Stimulated activated CD4-positive, alpha-beta T cell treated with anti-CD3 and anti-CD28 coated beads, Interleukin-1b, Interleukin-23, amount 100 ng/mL, for 24 hours (primary cell): ENCODE data around the gene KLHDC1.
"Not testable (repeated sequence)": the region's sequence is repeated elsewhere in the genome, so short reads cannot be mapped to it uniquely, and the experiment has no call there.

Experiments used
- DNase-seq, 4 experiments: peaks; one replicate each; pipeline ENCODE4 v3.0.0-alpha.2; 2020; ENCODE audit warnings: low read depth in 4 of 4, low spot score in 1 of 4

Gene KLHDC1

DNA sequence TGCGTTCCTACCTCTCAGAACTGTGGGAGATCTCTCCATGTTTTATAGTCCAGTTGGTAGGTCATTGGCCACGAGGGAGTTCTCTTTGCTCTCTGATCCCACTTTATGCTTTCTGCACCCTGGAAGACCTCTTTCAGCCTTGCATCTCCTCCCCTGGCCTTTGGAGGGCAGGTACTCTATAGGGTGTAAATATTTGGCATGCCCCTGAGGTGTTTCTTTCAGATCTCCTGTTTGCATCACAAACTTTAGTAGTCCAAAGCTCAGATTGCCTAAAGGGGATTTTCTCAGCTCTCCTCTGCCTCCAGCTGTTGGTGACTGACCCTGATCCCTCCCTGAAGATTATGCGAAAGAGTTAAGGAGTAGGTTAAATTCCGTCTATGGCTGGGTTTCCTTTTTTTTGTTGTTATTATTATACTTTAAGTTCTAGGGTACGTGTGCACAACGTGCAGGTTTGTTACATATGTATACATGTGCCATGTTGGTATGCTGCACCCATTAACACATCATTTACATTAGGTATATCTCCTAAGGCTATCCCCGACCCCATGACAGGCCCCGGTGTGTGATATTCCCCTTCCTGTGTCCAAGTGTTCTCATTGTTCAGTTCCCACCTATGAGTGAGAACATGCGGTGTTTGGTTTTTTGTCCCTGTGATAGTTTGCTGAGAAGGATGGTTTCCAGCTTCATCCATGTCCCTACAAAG lies 29.0 kb downstream of the KLHDC1 start:
- DNase-seq = not testable (repeated sequence)

DNA sequence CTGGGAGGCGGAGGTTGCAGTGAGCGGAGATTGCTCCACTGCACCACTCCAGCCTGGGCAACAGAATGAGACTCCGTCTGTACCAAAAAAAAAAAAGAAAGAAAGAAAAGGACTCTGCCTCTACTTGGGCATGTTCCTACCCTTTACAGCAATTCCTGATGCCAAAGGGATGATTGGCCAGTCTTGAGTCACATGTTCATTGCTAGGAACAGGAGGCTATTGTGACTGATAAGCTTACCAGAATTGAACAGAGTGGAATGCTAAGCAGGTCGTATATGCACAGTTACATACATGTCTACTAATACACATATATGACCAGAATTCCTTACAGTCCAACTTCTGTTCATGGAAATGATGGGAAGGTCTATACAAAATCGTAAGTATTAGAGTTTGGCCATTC lies 34.3 kb downstream of the KLHDC1 start:
- DNase-seq = no peak

DNA sequence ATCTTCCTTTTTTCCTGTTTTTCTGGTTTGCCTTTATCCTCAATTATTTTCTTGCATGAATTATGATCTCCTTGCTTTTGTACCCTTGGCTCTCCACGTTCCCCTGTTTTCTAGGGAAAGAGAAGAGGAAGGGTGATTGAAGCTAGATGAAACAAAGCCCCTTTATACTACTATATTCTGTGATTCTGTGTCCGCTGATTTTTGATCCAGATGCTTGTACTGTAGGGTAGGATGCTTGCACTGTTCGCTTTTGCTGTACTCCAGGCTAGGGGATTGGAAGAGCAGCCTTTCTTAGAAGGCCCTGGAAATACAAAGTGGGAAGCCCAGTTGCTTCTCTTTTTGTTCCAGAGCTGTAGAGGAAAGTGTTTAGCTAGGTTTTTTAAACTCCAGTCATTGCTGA lies 40.0 kb downstream of the KLHDC1 start:
- no peak for DNase-seq

DNA sequence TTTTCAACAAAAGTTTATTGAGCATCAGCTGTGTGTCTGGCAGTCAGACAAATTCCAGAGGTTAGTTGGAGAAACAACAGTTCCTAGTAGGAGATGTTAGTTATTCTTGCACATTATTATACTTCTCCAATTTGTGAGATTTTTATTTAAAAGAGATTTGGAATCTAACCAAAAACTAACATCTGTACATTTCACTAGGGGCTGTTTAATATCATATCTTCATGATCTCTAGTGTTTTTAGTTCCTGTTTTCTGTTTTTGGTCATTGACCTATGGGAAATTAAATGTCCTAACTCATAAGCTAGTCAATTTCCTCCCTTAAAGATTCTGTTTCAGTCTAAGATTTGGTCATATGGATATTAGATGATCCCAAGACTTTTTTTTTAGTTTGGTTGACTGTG lies 40.9 kb downstream of the KLHDC1 start:
- DNase-seq = no peak

DNA sequence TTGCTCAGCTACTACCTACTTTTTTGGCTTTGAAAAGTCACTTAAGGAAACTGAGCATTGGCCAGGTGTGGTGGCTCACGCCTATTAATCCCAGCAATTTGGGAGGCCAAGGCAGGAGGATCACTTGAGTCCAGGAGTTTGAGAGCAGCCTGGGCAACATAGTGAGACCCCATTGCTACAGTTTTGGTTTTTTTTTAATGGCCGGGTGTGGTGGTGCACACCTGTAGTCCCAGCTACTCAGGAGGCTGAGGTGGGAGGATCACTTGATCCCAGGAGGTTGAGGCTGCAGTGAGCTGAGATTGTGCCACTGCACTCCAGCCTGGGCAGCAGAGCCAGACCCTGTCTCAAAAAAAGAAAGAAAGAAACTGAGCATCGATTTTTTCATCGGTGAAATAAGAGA lies 42.7 kb downstream of the KLHDC1 start:
- DNase-seq = not testable (repeated sequence)

DNA sequence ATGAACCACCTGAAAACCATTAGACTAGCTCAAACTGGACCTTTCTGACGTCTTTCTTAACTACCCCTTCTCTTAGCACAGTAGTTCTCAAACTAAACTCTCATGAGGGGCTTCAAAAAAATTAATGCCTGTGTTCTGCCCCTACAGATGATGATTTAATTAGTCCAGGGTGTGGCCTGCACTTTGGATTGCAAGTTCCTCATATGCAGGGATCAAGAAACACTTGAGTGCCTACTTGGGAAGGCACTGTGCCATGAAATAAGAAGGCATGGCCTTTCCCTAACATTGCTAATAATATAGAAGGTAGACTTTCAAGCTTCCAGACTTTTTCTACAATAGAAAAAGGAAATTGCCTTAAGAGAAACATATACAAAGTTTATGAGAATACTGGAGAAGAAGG lies 52.3 kb downstream of the KLHDC1 start:
- no peak for DNase-seq

DNA sequence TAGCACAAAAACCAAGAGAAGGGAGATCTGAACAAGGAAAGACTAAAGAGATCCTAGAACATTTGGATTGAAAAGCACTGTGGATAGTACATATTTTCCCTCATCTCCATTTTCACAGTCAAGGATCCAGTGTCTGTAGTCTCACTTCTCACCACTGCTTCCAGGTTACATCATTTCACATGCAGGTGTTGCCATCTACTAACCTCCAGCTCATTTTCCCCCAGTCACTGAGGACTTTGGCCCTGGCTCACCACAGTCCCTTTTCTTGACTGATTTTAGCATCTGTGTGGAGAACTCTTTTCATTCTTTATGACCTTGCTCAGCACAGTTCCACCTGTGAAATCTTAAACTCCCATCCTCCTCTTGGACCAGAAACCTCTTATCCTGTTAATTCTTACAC lies 53.6 kb downstream of the KLHDC1 start:
- DNase-seq = not testable (repeated sequence)

DNA sequence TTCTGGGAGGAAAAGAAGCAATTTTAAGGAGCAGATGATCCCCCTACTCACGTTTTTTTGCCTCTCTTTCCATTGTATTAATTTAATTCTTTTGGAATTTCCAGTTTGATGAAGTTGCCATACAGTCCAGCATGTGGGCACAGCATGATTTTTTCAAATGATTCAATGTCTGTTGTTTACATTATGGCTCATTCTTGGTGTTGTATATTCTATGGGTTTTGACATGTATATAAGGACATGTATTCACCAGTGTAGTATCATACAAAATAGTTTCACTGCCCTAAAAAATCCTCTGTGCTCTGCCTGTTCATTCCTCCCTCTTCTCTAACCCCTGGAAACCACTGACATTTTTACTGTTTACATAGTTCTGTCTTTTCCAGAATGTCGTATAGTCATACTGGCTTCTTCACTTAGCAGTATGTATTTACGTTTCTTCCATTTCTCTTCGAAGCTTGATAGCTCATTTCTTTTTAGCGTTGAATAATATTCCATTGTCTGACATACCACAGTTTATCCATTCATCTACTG lies 61.7 kb downstream of the KLHDC1 start:
- DNase-seq = no peak

DNA sequence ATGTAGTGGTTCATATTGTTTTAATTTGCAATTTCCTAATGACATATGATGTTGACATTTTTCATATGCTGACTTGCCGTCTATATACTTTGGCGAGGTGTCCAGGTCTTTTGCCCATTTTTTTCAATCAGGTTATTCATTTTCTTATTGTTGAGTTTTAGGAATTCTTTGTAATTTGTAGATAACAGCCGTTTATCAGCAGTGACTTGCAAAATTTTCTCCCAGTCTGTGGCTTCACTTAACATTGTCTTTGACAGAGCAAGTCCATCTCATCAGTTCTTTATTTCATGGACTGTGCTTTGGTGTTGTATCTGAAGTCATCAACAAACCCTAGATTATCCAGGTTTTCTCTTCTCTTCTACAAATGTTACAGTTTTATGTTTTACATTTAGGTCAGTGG lies 62.5 kb downstream of the KLHDC1 start:
- DNase-seq = no peak

DNA sequence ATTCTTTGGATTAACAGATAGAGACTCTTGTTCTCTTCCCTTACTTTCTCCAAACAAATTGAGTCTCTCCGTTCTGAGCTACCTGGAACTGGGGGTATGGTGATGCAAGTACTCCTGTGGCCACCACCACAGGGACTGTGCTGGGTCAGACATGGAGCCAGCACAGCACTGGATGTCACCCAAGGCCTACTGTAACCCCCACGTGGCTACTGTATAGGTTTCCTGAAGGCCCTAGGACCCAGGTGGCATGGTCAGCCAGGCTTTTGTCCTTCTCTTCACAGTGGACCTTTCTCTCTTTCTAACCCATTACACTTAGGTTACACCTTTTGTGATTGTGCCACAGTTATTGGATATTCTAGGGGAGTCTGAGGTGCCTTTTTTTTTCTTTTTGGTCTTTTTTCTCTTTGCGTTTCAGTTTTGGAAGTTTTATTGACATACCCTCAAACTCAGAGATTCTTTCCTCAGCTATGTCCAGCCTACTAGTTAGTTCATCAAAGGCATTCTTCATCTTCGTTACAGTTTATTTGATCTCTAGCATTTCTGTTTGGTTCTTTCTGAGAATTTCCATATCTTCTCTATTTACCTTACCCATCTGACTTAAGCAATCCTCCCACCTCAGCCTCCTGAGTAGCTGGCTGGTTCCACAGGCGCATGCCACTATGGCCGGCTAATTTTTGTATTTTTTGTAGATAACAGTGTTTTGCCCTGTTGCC lies 69.1 kb downstream of the KLHDC1 start:
- DNase-seq = no peak

DNA sequence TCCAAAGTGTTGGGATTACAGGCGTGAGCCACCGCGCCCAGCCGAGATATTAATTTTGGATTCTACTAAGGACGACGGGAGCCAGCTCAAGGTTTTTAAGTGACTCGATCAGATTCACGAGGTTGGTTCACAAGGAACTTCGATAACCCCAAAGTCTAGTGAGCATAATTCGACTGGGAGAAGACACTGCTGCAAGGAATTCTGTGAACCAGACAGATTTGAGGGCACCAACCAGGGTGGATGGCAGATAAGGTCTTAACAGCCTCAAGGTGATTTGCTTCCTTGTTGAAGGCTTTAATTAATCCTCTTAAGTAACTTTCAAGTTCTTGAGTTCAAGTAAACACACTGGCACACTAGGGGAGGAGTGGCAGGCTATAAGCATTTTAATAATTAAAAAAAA lies 73.9 kb downstream of the KLHDC1 start:
- DNase-seq = no peak

DNA sequence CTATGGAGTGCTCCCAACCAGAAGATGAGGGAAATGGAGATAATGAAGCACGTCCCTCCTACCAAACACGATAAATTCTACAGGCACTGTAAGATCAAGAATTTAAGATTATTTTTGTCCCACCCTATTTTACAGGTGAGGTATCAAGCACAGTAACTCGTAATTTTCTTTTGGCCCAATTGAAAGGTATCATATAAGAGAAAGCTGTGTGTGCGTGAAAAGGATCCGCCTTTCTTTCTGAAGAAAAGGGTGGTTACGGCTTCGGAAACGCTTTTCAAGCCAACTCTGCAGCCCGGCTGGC lies 74.3 kb downstream of the KLHDC1 start:
- no peak for DNase-seq

DNA sequence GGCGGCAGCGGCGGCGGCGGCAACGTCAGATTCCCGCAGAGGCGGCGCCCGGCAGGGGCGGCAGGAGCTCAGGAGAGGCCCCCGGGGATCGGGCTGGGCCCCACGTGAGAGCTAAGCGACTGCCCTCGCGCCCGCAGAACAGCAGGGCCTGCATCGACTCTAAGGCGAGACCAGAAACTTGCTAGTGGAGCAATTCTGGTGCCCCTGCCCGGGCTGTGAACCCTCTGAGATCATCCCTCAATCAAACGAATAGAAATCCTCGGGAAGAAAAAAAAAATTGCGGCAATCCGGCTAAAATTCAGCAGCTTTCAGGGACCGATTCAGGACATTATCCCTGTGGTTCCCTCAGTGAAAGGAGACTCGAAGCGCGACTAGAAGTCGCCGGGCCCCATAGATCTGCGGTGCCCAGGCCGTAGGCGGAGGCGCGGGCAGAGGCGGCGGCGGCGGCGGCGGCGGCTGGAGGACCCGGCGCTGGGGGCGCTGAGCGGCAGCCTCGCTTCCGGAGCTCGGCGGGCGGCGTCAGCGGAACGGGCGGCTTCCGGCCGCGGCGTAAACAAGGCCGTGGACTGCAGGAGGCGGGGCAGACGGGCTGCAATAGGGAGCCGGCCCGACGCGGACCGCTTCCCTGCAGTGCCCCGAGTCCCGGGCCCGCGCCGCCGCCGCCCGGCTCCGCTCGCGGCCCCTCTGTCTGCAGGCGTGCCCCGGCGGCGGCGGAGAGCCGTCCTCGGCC lies 74.8 kb downstream of the KLHDC1 start, which contains the start of gene KLHDC2:
Gene KLHDC2, plus strand, starts transcription at position 583 of the 730 bp plus-strand sequence. CDS start 316 bp downstream, outside the sequence.
- peak; percentile 69 to 85 (median 74) for DNase-seq

DNA sequence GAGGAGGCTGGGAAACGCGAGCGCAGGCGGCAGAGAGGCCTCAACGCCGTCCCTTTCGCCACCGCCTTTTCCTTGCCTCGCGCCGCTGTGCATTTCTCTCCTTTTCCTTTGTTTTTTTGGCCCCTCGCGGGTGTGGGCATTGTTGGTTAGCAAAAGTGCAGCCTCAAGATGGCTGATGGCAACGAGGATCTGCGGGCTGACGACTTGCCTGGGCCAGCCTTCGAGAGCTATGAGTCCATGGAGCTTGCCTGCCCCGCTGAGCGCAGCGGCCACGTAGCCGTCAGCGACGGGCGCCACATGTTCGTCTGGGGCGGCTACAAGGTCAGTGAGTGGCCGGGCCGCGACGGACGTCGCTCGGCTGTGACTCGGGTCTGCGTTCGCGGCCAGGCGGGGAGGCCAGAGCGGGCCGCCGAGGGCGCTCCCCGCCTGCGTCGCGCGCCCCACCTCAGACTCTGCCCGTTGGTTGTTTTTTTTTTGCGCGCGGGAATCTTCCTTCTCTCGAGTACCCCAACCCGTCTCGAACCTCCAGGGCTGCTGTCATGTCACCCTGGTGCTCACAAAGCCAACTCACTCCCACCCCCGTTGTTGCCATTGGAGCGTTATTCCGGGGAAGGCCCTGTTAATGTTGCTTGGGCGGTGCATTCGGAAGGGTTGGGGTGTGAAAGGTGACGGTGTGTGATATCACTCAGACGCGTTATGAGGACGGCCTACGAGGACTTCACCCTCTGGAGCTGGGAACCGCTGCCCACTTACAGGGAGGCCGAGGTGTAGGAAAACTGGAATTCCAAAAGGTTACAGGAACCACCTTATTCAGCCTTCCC lies 75.6 kb downstream of the KLHDC1 start:
- peak; percentile 47 to 65 (median 55) for DNase-seq

DNA sequence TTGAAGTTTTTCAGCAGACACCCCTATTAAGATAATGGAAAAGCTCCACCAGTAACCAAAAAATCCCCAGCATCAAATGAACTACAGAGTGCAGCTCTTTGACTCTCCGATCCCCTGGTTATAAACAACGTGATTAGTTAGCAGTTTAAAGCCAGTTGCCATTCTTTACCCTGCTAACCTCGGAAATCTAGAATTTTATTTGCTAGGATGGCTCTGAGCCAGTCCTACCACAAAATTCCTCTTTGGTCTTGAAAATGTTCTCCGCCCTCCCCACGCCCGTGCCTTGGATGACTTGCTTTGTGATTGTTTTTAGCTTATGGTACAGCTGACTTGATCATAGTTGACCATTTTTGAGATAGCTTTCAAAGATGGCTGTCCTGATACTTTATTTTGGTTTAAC lies 76.3 kb downstream of the KLHDC1 start:
- DNase-seq = no peak

DNA sequence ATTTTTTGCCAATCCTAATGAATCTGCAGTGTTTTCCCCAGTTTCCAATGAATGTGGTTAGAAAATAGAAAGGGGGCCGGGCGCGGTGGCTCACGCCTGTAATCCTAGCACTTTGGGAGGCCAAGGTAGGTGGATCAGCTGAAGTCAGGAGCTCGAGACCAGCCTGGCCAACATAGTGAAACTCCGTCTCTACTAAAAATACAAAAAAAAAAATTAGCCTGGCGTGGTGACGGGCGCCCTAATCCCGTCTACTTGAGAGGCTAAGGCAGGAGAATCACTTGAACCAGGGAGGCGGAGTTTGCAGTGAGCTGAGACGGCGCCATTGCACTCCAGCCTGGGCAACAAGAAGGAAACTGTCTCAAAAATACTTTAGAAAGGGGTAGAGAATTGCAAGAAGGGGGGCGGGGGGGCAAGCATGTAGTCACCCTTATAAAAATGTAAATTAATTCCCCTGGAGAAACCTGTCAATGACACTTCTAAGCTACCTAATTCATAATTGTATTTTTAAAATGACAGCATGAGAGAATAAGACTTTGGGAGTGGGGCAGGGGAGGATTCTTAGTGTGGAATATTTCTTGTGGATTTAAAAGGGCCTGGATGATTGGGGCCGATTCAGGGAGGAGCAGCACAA lies 76.8 kb downstream of the KLHDC1 start:
- no peak for DNase-seq

DNA sequence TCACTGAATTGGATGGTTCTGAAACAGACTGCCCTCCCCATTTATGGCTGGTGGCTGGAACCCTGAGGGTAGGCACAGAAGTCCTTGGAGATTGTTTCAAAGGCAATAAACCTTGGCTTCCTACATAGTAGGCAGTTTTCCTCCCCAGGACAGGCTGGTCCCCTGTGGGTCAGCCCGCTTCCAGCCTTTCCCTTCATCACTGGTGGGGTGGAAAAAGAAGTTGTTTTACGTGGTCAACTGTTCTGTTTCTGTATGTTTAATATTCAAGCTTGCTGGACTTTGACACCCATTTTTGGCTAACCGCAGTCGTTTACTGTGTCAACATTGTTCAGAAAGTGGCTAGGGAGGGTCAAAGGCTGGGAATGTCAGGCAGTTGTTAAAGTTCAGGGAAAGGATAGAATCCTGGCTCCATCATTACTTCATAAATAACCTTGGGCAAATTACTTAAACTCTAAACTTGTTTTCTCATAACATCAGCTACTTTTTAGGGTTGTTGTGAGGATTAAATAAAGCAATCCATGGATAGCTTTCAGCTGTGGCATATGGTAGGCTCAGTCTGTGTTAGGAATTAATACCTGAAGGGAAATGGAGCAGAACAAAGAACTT lies 77.4 kb downstream of the KLHDC1 start:
- no peak for DNase-seq

DNA sequence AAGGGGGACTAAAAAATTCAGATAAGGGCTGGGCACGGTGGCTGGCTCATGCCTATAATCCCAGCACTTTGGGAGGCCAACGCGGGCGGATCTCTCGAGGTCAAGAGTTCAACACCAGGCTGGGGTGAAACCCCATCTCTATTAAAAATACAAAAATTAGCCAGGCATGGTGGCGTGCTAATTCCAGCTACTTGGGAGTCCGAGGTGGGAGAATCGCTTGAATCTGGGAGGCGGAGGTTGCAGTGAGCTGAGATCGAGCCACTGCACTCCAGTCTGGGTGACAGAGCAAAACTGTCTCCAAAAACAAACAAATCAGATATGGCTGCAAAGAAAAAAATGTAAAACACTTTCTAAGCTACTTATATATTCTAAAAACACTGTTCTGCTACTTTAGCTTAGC lies 78.8 kb downstream of the KLHDC1 start:
- DNase-seq = not testable (repeated sequence)

DNA sequence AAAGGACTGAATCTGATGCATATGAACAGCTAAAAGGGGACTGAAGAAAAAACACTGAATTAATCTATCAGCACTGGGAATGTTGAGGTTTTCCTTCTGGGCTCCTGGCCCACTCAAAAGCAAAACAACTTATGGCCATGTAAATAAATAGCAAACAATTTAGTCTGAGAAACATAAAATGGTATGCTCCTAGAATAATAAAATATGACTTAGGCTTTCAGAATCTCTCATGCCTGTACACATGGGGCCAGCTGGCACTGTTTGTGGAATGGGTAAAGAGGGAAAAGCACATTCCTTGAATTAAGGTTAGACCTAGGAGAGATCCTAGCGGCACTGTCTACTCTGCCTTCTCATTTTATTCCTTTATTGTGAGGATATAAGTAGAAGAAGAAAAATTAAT lies 81.2 kb downstream of the KLHDC1 start:
- no peak for DNase-seq

DNA sequence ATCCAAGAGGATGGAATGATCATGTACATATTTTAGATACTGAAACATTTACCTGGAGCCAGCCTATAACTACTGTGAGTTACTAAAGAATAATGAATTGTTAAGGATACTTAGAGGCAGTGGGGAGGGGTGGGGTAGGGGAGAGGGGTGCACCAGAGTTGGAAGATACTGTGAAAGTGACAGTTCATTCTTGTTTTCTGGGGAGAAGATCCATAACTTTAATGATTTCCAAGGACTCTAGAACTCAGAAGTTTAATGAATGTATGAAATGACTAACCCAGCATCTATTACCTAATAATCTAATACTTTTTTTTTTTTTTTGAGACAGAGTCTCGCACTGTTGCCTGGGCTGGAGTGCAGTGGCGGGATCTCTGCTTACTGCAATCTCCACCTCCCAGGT lies 85.5 kb downstream of the KLHDC1 start:
- no peak for DNase-seq
